ENCODE measurements around the gene BCL7A.

- TF ChIP-seq CTCF (conservative IDR thresholded peaks at IDR 0.05; ENCODE audit: low read length) (no peak), EZH2phosphoT487 (IDR thresholded peaks at IDR 0.05; ENCODE audit: borderline replicate concordance) (no peak)
Measured at GRCh38 chr12:122063694-122064024, 42.0 kb downstream of the BCL7A start.
